Lung (tissue), 12 donors: Measurements from ENCODE around the gene PALB2. TPM values are rescaled to one million over a fixed set of nuclear protein-coding genes. Genes with fewer than 3 reads are reported as not detected.
A peak's percentile ranks its signal among the peaks of the same experiment; 100 is the strongest.

ENCODE experiments used
- ATAC-seq: fragments of 200-7000 bp; cut with Tn5 transposase; one replicate; pipeline ENCODE4 v1.9.1; 2020; ENCODE audit warnings: moderate number of reproducible peaks; ENCODE audit not compliant: insufficient read depth, low FRiP score
- DNase-seq, 3 donors: peaks; one replicate each; pipeline ENCODE4 v3.0.0-alpha.2; 2013 to 2017
- H3K27ac ChIP-seq, 2 donors: one replicate each; pipeline ENCODE4 v1.5.1; 2013; ENCODE audit warnings: mild to moderate bottlenecking in 2 of 2, moderate library complexity in 2 of 2, control low read depth in 1 of 2, inconsistent platforms in 1 of 2, low read depth in 1 of 2, low read length in 1 of 2
- H3K27me3 ChIP-seq, 3 donors: one replicate each; pipeline ENCODE4 v1.5.1; 2013; ENCODE audit warnings: low read length in 2 of 3; ENCODE audit not compliant: control insufficient read depth in 3 of 3, insufficient read depth in 3 of 3
- H3K36me3 ChIP-seq, 4 donors: one replicate each; pipeline ENCODE4 v1.5.1; 2013; ENCODE audit warnings: low read length in 4 of 4, mild to moderate bottlenecking in 1 of 4, moderate library complexity in 1 of 4; ENCODE audit not compliant: control insufficient read depth in 4 of 4, insufficient read depth in 4 of 4
- H3K4me1 ChIP-seq, 5 donors: one replicate each; pipeline ENCODE4 v1.5.1; 2013; ENCODE audit warnings: low read length in 5 of 5, mild to moderate bottlenecking in 2 of 5, moderate library complexity in 1 of 5; ENCODE audit not compliant: control insufficient read depth in 5 of 5, insufficient read depth in 5 of 5
- H3K4me3 ChIP-seq: one replicate; pipeline ENCODE4 v1.5.1; 2013; ENCODE audit warnings: mild to moderate bottlenecking, control low read depth, moderate library complexity
- H3K9ac ChIP-seq, 2 donors: one replicate each; pipeline ENCODE4 v1.5.1; 2013; ENCODE audit warnings: low read length in 2 of 2, control low read depth in 1 of 2; ENCODE audit not compliant: insufficient read depth in 1 of 2
- H3K9me3 ChIP-seq, 4 donors: one replicate each; pipeline ENCODE4 v1.5.1; 2013; ENCODE audit warnings: low read length in 3 of 4, mild to moderate bottlenecking in 1 of 4, moderate library complexity in 1 of 4; ENCODE audit not compliant: control insufficient read depth in 4 of 4, insufficient read depth in 3 of 4
- CTCF ChIP-seq: IDR thresholded peaks from 2 replicates; pipeline ENCODE4 v1.5.1; 2012; ENCODE audit warnings: mild to moderate bottlenecking; ENCODE audit errors: control extremely low read depth, extremely low read depth
- WGBS, 2 donors: extraction: QIAGEN DNeasy Blood & Tissue Kit; methylation state at CpG; one replicate each; pipeline ENCODE4 v1.1.7; 2013; 5-methylcytosine and 5-hydroxymethylcytosine counted together
- polyA plus RNA-seq, 2 donors: library from polyadenylated mRNA; stranded (reverse); fragments of 200-250 nt; gene quantifications; one replicate each; pipeline ENCODE4 v1.2.1, GENCODE V29; 2013
- total RNA-seq, 2 donors: library from RNA; depleted of rRNA in 1 of 2; stranded (reverse); fragments of >200 nt in 1 of 2; gene quantifications; one replicate each; pipeline ENCODE4 v1.2.1, GENCODE V29; 2014 to 2021
- donor health status: control.
- donor health status: control.
- donor health status: Bipolar disorder and iron deficiency.
- donor health status: healthy.
- donor health status: DM: yes; HTN: yes; CAD: no.

Gene PALB2
- total and polyA plus RNA-seq, 4 donors, result 6.3 to 12.9 (median 10.1) TPM

DNA sequence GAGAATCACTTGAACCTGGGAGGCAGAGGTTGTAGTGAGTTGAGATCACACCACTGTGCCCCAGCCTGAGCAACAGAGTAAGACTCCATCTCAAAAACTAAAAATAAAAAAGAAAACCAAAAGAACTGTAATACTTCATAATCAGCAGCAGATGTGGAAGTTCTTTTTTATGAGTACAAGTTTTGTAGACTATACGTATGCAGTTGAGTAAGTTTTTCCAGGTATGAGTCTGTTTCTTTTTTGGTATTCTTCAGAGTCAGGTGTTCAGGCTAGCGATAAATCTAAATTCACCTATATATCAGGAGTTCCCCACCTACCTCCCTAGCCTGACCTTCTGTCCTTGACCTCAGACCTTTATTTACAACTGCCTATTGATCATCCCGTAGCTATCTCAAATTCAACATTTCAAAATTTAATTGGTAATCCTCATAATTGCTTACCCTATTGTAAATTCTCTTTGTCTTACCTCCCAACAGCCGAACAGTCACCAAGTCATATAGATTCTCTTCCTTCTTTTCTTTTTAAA is 10.9 kb upstream of the PALB2 start:
- Histone ChIP-seq H3K36me3 (peaks cover 0 to 10% (median 7%) of the 10 kb centered on the region in 4 donors), H3K27ac (no peak overlapping the region), H3K27me3 (no peaks in the 10 kb centered on the region), H3K4me3 (no peak overlapping the region), H3K9ac (no peak overlapping the region), H3K4me1 (peaks cover 0 to 3% (median 0%) of the 10 kb centered on the region in 5 donors), H3K9me3 (no peaks in the 10 kb centered on the region)
- ATAC-seq, result no peak
- 85 to 95% methylated on average over 4 of the region's 4 CpGs for WGBS, 2 donors
- no peak for TF ChIP-seq CTCF
- no peak for DNase-seq

DNA sequence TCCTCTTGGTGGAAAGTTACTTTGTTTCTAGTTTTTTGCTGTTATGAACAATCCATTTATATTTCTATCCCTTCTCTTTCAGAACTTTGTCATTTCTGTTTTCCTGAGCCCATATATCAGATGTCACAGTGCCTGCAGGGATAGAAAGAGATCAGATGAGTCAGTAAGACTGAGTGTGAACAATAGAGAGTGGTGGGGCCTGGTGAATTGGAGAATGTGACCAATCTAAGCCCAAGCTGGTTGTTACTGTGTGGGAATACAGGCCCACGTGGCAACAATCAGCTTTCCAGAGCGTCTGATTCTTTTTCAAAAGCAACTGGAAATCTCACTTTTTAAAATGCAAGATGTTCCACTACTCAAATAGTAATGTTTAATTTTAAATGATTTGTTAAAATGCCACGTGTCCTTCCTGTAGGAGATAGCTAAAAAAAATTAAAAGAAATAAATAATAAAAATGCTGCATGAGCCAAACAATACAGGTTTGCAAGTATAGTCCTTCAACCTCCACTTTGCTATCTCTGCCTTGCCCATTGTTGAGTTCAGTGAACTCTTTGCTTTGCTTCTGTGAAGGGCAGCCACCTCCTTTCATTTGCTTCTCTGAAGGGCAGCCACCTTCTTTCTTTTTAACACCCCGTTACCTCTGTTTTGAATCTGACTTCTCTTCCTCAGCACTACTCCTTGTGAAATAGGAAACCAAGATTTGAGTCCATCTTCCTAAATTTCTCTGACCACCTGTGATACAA is 9.7 kb upstream of the PALB2 start:
- no peak overlapping the region for H3K9ac ChIP-seq
- no peak for DNase-seq
- H3K9me3 ChIP-seq, result no peaks in the 10 kb centered on the region
- TF ChIP-seq CTCF, result no peak
- ATAC-seq, result no peak
- peaks cover 5 to 14% (median 8%) of the 10 kb centered on the region in 4 donors for H3K36me3 ChIP-seq
- no peaks in the 10 kb centered on the region for H3K27me3 ChIP-seq
- H3K4me3 ChIP-seq, result no peak overlapping the region
- H3K27ac ChIP-seq, result no peak overlapping the region
- 73 to 88% methylated on average over 4 of the region's 4 CpGs for WGBS, 2 donors
- H3K4me1 ChIP-seq, result peaks cover 0 to 2% (median 0%) of the 10 kb centered on the region in 5 donors

DNA sequence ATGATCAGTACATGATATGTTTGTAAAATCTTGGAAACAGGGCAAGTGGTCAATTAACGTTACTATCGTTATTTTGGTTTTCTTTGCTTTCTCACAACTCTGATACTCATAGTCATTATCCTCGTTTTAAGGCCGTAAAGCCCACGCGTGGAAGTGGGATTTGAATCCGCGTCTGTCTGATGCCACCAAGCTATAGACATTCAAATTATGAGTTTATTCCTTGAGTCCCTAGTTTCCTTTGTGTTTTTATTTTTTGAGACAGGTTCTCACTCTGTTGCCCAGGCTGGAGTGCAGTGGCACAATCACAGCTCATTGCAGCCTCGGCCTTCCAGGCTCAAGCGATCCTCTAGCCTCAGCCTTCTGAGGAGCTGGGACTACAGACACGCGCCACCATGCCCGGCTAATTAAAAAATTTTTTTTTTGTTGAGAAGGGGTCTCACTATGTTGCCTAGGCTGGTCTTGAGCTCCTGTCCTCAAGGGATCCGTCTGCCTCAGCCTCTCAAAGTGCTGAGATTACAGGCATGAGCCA is 1.2 kb upstream of the PALB2 start:
- Histone ChIP-seq H3K27me3 (no peaks in the 10 kb centered on the region), H3K4me3 (peak overlapping the region; percentile 97), H3K9ac (peak overlapping the region; percentile 58 to 91), H3K27ac (no peak overlapping the region), H3K36me3 (peaks cover 6 to 17% (median 12%) of the 10 kb centered on the region in 4 donors), H3K9me3 (no peaks in the 10 kb centered on the region), H3K4me1 (peaks cover 4 to 18% (median 8%) of the 10 kb centered on the region in 5 donors)
- no peak for TF ChIP-seq CTCF
- WGBS, 2 donors, result 78 to 83% methylated on average over 14 of the region's 14 CpGs
- ATAC-seq (no peak), DNase-seq (no peak)
